Left kidney (tissue), 2 donors: ENCODE measurements around the gene MYO3B. TPM values are rescaled to one million over a fixed set of nuclear protein-coding genes. Genes with fewer than 3 reads are reported as not detected.
"Not testable (repeated sequence)": the region's sequence is repeated elsewhere in the genome, so short reads cannot be mapped to it uniquely, and the experiment has no call there.

Experiments used
- DNase-seq: peaks from one replicate; pipeline ENCODE4 v3.0.0-alpha.2; 2013
- polyA plus RNA-seq: library from polyadenylated mRNA; unstranded; fragments of 120-200 nt; gene quantifications from one replicate; pipeline ENCODE4 v1.2.1, GENCODE V29; 2013; ENCODE audit not compliant: insufficient read length

MYO3B gene
- polyA plus RNA-seq, 1 donor: 7.8 TPM

DNA sequence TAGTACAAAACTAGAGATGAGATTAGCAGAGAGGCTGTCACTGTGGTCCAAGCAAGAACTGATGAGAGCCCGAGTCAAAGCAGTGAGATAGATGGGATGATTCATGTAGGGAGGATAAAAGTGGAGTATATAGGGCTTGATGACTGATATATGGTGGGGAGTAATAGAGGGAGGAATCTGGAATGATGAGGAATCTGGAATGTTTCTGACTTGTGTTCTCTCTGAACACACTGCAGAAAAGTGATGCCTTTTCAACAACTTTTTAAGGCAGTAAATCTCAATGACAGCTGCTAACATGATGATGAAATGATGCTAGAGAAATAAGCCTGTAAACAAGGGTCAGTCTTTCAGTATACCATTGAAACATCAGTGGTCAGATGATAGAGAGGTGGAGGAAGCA lies 393.7 kb downstream of the MYO3B start:
- no peak for DNase-seq

DNA sequence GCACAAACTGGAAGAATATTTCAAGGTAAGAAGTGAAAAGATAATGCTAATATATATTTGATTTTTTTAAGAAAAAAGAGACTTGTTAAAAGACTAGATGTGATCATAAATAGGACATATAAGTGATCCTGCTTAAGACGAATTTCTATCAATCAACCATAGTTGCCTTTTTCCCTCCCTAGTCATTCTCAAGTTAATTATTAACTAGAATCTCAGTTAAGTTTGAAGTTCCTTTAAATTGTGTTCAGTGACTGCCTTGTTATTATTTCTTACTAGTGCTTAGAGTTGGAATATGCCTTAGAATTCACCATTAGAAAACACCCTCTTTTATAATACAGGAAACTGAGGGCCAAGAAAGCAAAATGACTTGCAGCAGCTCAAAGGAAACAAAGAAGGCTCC lies 395.7 kb downstream of the MYO3B start:
- DNase-seq: no peak

DNA sequence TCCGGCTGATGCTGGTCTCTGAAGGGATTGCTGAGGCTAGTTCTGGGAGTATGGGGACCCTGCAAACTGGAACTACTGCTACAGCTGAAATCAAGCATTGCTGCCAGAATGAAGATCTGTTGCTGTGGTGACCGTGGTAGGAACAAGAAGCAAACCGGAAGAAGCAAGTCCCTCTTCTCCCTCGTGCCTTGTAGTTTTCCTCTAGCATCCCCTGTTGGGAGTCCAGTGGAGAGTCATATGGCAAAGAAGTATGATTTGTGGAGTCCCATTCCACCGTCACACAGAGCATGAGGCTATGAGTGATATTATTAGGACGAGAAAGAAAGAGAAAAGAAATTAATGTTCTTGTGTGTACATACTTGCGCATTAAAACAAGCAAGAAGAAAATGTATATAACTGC lies 398.3 kb downstream of the MYO3B start:
- DNase-seq: no peak

DNA sequence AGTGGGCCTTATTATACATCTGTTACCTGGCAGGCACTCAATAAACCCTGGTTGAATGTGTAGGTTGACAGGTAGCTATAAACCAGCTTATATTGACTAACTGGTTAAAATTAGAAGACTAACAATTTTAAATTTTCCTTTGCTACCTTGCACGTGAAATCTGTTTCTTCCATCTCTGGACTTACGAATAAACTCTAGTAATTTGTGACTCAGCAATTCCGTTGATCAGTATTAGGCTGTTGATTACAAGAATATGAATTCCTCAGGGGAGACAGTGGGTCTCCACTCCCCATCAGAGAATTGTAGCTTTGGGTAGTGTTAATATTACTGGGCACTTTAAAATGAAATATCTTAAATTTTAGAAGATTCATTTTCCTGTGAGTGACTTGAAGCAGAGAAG lies 399.4 kb downstream of the MYO3B start:
- no peak for DNase-seq

DNA sequence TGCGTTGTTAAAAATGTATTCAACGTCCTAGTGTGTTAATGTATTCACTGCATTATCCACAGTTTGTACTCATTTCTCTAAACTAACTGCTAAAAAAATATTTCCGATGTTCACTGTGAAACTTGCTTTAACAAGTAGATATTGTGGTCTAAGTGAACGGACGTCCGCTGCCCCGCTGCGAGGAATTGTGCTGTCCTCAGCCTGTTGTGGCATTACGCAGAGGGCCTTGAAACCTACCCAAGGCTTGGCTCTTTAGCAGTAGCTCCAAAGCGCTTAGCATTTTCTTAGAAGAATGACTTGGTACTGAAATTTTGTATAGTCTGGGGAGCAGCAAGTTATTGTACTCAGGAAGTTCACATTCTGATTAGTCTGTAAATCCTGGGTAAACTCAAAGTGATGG lies 400.7 kb downstream of the MYO3B start:
- DNase-seq: no peak

DNA sequence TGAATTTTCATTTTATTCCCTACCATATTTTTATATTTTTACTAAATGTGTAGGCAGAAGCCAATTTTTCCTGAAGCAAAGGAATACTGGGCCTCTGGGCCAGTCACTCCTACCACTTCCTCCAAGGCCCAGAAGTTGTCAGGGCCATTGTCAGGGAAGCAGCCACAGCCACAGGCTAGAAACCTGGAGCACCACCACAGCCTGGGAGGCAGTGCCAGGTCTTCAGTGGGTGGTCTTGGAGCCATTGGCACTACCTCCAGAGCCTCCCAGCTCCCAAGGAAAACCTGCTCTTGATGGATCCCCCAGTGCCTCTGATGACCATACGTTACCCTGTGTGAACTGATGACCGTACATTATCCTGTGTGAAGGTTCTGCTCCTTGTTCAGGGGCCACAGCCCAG lies 401.6 kb downstream of the MYO3B start:
- no peak for DNase-seq

DNA sequence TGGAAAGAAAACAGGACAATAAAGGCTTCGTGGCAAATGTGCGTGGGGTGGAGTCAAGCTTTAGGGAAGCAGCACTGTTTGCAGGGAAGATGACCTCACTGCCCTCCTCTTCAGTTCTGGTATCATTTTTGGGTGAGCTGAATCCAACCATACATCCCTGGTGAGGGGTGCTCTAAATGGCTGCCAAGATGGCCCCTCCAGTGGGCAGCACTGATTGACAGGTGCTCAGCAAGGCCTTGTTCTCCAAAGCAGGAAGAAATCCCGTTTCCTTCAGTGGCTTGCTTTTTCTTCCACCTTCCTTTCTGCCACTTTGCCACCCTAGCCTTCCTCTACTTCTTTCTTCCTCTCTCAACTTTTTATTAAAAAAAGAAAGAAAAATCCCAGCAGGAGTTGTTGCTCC lies 404.4 kb downstream of the MYO3B start:
- DNase-seq: no peak

DNA sequence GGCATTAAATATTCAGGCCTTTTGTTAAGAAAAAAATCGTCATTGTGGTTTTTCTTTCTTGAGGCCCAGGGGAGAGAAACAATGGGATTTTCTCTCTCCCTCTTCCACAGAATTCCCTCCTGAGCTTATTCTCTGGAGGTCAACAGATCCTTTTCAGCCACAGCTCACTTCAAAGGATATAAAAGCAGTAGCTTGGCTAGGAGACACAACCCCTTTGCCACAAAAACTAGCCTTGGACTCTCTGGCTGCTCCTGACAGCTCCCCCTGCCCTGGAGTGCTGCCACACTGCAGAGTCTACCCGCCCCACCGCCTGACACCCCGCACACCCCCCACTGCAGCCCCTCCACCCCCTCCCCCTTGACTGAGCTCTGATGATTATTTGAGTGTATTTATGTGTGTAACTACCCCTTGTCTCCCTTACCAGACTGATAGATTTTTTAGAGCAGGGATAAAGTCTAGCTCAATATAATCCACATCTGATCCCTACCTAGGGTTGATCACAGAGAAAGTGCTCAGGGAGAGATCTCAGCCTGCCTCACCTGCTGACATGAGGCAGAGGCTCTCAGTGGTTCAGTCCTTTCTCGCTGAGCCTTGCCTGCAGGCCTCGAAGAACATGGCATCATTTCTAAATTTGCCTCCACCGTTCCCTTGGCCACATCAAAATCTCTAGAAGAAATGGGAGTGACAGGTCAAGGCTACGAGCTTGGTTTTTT lies 405.0 kb downstream of the MYO3B start:
- no peak for DNase-seq

DNA sequence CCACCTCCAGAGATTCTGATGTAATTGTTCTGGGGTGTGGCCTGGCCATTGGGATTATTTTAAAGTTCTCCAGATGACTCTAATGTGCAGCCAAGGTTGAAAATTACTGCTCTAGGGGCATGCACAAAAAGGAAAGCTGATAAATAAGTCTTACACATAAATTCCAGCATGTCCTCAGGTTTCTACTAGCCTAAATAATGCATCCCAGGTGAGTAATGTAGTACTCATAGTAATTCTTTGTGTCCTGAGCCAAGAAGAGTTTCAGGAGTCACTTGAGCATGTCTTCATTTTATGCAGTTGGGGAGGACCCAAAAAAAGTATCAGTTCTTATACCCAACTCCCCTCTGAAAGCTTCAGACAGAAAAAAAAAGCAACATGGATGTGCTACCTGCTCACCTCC lies 407.1 kb downstream of the MYO3B start:
- no peak for DNase-seq

DNA sequence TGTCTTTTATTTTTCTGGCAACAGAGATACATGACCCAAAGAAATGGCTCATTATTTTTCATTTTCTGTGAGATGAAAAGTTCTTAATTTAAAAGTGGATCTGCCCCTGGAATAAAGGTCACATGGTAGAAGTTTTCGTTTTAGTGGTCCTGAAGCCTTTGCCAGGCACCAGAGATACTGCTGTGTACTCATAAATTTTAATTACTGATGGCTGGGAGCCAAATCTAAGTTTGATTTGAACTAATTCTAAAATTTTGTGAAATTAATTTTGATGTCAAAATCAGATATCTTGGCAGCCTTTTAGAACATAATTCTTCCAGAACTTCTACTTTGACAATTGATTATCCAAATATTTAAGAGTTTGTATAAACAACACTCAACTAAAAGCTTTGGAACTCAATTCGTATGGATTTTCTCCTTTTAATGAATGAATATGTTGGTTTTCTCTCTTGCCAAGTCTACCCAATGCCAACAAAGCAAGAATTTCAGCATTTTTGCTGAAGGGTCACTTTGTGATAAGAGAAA lies 408.7 kb downstream of the MYO3B start:
- no peak for DNase-seq

DNA sequence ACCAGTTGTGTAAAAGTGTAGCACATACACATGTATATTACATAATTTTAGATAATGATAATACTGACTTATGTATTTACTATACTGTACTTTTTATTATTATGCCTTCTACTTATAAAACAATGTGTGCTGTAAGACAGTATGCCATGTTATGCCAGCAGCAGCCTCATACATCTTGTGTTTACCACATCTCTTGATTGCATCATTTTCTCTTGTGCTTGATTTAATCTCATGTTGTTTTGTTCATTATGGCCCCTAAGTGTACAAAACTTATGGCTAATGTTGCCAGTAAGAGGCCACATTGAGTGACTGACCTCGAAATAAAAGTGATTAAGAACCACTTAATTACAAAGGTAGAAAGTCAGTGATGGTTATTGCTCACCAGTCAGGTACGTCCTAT lies 409.2 kb downstream of the MYO3B start:
- DNase-seq: no peak

DNA sequence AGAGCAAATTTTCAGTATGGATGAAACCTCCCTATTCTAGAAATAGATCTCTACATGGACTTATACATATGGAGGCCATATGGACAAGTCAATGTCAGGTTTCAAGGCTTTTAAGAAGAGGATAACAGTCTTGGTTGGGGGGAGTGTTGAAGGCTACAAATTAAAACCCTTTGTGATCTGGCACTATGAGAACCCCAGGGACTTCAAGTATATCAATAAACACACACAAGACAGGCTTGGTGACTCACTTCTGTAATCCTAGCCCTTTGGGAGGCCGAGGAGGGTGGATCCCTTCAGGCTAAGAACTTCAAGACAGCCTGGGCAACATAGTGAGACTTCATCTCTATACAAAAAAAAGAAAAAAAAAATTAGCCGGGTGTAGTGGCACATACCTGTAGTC lies 410.0 kb downstream of the MYO3B start:
- DNase-seq: no peak

DNA sequence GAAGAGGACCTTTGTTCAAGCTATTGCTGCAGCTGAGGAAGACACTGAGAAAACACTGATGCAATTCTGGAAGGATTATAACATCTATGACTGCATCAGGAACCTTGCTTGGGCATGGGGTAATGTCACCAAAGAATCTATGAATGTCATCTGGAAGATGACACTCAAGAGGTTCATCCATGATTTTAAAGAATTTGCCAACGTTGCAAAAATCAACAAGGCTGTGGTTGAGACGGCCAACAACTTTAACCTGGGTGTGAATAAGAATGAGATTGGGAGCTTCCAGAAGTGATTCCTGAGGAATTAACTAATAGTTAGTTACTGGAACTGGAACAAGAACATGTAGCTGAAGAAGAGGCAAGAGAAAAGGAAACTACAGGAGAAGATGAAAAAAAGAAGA lies 410.8 kb downstream of the MYO3B start:
- no peak for DNase-seq

DNA sequence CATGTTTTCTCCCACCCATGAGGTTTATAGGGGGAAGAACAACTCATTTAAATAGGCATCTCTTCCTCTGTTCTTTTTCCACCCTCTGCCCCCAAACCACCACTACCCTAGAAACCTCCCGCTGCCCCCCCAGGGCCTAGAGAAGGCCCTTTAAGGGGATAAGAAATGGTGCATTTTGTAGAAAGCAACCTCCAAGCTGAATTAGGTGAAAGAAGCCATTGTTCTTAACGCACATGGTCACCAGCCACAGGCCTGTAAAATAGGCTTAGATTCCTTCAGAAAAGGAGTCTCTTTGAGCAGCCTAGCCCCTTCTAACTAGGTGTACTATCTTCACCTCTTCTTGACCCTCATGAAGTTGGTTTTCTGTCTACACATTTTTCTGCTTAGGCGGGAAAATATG lies 418.6 kb downstream of the MYO3B start:
- no peak for DNase-seq

DNA sequence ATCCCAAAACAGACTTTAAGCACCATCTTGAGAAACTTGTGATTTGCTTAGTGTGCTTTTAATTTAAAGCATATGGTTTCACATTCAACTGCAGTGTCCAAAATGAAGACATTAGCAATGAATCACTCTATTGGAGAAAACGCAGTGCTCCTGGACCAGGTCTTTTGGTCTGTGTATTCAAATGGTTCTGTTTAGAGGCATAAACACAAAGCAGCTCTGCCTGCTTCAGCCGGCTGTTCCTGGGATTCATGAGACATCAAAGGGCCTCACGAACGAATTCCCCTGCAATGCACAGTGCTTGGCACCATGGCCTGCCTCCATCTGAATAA lies 420.1 kb downstream of the MYO3B start:
- DNase-seq: no peak

DNA sequence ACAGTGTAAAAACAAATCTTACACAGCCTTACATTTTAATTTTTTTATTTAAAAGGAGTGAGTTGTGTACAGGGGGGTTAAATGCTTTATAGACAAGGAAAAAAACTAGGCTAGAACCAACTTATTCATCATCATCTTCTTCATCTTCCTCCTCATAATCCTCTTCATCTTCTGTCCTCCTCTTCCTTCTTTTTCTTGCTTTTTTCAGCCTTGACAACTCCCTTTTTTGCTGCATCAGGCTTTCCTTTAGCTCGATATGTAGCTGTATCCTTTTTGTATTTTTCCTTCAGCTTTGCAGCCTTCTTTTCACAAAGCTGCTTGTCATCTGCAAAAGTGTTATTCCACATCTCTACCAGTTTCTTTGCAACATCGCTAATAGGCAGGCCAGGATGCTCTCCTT lies 423.5 kb downstream of the MYO3B start:
- DNase-seq: no peak

DNA sequence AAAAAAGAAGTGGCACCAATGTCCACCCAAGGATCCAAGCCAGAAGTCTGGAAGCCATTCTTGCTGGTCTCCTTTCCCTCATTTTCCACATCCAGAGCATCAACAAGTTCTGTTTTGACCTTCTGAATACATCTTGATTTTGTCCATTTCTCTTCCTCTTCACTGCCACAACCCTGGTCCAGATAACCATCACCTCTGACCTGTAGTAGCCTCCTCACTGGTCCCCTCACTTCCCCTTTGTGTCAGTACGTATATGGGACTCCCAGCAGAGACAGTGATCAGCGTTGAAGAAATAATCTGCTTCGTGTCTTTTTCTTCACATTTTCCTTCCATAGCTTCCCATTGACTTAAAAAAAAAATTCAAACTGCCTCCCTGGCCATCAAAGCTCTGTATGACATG lies 427.9 kb downstream of the MYO3B start:
- DNase-seq: no peak

DNA sequence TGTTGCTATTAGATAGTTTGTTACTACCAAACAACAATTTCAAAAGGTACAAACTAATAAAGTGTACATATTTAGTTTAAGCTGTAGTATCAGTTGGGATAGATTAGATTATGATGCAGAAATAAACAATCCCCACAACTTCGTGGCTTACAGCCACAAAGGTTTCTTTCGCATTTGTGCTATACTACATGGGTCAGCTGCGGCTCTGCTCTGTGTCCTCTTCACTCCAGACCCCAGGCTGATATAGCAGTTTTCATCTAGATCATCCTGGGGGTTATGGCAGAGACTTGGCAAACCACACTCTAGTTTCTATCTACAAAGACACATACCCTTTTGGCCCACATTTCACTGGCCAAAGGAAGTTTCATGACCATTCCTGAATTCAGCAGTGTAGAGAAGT lies 429.2 kb downstream of the MYO3B start:
- no peak for DNase-seq

DNA sequence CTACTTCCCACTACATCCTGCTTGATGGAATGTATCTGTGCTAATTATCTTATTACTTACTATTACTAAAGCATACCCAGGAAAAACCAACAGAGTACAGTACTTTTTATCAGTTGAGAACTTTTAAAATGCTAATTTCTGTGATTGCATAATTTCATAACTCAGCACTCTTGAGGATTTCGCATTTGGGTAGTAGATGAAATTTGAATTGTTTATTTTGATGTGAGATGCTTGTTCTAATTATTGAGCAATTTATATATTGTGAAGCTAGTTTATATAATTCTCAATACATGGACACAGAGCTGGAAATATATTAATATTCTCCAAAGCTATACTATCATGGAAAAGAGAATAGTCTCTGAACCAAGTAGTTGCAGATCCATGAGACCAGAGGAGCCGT lies 432.7 kb downstream of the MYO3B start:
- DNase-seq: no peak

DNA sequence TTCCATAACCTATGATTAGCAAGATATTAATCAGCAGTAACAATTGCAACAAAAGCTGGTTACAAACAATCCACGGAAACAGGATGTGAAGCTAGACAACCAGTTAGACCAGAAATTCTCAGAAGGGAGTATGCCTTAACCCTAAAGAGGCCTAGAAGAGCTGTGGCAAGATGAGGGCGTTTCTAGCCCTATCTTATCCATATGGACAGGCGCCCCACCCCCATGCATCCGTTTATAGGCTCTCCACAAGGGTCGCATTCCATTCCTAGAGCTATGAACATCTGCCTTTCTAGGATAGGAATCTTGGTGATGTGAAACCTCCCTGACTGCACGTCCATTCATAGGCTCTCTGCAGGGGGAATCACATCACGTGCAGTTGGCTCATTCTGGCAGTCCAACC lies 441.0 kb downstream of the MYO3B start:
- not testable (repeated sequence) for DNase-seq

DNA sequence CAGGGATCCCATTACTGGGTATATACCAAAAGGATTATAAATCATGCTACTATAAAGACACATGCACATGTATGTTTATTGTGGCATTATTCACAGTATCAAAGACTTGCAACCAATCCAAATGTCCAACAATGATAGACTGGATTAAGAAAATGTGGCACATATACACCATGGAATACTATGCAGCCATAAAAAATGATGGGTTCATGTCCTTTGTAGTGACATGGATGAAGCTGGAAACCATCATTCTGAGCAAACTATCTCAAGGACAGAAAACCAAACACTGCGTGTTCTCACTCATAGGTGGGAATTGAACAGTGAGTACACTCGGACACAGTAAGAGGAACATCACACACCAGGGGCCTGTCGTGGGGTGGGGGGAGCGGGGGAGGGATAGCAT lies 457.1 kb downstream of the MYO3B start:
- not testable (repeated sequence) for DNase-seq

DNA sequence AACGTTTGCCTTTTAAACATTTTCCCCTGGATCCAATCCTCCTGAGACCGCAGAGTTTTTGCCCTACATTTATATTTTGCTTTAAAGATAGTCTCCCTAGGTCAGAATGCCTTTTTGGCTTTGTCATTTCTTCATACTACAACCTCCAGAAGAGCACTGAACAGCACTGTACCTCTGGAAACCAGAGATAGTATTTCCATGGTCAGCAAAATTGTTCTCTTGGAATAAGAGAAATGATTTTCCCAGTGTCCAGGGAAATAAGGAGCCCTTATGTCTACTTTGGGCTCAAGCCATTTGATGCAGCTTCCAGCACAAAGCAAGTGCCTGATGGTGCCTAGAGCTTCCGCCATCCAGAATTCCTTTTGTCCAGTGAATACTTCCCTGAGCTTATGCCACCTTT lies 461.7 kb downstream of the MYO3B start:
- no peak for DNase-seq

DNA sequence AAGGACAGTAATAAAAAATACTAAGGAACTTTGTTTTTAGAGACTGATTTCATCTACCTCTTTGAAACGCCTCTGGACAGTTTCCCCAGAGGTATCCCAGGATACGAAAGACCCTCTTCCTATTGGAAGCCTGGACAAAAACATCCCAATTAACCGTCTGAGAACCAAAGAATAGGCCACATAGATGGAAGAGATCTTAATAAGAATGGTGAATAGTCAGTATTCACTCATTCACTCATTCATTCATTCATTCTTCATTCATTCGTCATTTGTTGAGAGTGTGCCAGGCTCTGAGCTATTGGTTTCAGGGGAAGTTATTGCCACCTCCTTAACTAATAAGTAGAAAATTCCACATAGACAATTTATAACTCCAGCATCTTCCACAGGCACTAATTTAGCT lies 464.0 kb downstream of the MYO3B start:
- DNase-seq: no peak

DNA sequence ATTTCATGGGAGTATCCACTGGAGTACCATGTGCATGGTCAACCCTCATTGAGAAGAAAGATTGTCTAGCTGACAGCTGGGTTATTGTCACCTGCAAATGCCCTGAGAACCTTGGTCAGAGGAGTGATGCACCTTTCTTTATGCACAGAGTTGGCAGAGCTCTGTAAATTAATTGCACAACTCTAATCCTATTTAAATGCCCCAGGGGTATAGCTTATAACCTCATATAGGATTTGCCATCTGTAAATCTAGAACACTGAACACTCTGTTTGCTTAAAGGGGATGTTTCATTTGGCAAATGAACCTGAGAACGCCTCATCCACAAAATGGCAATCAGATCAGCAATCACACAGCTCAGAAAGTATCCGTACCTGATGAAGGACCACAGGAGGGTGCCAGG lies 465.4 kb downstream of the MYO3B start:
- DNase-seq: no peak
